ENCODE results near the gene AKAP6.

The AKAP6 gene

GRCh38 chr14:32331206-32331605 is 2.1 kb downstream of the AKAP6 start:
- no peak for DNase-seq

- DNase-seq = no peak
Observed at GRCh38 chr14:32332415-32333316, 3.6 kb downstream of the AKAP6 start.

DNA sequence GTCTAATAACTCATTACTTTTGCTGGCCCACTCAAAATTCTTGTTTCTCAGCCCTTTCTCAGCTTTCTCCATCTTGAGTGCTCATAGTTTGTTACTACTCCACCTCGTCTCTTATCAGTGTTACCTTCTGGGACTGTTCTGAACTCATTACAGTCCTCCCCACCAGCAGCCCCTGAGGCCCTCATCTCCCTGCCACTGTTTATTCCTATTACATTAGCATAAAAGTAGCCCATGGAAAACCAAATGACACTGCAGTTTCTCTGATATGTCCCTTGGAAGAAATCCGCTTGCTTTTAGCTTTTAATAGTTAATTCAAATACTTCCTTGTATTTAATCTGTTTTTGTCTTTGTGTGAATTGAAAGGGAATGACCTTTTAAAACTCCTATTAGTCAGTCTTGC is 7.6 kb downstream of the AKAP6 start:
- DNase-seq = no peak

DNA sequence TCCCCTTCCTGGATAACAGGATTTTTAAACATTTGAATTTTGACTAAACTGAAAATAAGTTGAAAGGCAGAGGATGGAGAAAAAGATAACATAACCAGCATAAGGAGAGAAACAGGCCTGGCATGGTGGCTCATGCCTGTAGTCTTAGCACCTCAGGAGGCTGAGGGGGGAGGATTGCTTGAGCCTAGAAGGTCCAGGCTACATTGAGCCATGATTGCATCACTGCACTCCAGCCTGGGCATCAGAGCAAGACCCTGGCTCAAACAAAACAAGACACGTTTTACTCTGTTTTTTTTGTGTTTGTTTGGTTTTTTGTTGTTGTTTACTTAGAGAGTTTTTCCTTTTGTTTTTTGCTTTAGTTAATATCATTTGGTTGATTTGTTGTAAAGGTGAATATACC is 8.7 kb downstream of the AKAP6 start:
- DNase-seq = no peak

DNA sequence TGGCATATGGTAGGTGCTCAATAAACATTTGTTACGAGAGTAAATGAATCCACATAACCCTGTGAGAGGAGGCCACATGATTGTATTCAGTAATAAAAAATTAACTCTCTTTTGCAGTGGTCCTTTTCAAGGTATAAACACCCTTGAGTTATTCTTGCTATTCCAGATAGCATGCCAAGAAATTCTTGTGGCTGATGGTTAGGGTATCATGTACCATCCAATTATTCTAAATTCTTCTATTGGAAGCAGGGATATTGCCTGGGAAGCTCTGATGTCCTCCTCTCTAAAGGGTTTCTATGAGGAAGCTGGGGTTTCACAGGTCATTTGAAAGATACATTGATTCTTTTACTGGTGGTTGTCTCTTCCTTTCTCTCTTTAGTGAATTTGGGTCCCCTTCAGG is 10.1 kb downstream of the AKAP6 start:
- DNase-seq = no peak

GRCh38 chr14:32341947-32342846 is 13.1 kb downstream of the AKAP6 start:
- DNase-seq = no peak

DNA sequence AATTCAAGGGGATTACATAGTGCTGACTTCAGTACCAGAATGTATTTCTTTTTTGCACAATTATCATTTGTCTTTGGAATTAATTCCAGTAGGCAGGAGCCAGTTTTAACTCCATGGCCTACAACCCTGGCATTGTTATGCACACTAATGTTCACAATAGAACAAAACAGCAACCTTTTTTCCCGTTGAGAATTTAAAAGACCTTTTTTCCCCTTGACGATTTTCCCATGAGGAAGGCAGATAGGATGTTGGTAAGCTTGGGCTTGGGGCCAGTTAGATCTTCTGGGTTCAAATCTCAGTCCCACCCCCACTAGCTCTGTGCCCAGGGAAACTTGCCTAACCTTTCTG is 13.7 kb downstream of the AKAP6 start:
- no peak for DNase-seq

GRCh38 chr14:32343926-32344430 is 14.9 kb downstream of the AKAP6 start:
- DNase-seq = no peak

DNA sequence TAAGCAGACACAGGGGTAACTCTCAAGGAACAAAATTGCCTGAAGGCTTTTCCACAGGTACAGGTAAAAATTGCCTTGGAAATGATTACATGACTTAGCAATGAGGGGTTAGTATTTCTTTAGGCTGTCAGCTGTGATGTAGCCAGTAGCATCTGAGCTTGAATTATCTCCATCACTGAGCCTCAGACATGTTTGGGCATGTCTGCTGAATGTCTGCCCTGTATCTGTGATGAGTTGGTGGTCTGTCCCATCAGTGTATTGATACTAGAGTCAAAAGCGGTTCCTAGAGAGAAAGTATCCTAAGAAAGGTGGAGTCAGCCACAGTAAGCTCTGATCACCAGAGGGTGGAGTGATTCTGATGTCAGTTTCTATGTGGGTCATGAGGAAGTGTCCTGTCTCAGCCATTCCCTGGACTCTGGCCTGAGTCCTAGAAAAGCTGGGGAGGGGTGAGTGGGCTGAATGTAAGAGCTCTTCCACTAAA is 16.3 kb downstream of the AKAP6 start:
- no peak for DNase-seq

GRCh38 chr14:32349322-32349721 is 20.2 kb downstream of the AKAP6 start:
- DNase-seq = no peak

DNA sequence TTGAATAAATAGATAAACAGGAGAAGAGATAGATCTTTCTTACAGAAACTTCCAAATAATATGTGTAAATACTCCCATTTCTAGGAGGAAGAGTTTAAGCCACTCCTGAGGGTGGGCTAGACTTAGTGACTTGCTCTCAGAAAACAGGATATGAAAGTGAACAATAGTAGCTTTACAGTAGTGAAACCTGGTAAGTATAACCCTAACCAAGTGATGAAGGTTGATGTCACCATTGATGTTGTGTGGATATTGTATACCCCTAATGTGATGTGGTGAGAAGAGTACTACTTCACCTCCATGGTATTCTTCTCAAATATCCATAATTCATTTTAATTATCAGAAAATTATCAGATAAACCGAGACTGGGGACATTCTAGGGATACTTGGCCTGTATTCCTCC is 20.9 kb downstream of the AKAP6 start:
- peak; percentile 1 for DNase-seq

GRCh38 chr14:32352631-32353030 is 23.5 kb downstream of the AKAP6 start:
- no peak for DNase-seq

DNA sequence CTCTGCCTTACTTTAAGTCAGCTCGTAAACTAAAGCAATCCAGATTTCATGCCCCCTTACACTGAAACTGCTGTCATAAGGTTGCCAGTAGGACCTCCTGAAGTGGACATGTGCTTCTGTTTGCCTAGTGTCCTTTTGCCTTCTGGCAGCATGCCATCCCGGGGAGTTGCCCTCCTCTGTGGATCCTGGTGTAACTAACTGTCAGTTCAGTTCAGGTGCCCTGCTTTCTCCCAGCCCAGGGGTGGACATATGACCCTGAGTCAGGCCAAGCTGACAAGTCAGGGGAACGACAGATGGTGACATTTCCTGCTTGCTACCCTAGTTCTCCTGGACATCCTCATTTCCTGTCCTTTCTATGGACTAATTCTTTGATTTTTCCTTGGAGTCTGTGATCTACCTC is 25.6 kb downstream of the AKAP6 start:
- no peak for DNase-seq

DNA sequence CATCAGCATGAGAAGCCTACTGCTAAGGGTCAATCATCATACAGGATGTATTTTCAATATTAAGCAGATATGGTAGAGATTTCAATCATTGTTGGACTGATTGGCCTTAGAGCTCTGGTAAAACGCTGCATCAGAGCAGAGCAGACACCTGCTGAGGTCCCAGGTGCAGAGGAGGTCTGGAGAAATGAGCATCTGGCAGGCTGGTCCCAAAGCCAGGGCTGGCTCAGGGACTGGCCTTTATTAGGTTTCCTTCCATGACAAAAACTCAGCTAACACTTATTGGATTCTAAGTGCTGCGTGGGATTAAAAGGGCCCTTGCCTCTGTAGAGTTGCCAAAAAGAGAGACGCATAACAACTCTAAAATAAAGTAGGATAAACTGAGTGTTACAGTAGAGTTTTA is 29.7 kb downstream of the AKAP6 start:
- DNase-seq = no peak

DNA sequence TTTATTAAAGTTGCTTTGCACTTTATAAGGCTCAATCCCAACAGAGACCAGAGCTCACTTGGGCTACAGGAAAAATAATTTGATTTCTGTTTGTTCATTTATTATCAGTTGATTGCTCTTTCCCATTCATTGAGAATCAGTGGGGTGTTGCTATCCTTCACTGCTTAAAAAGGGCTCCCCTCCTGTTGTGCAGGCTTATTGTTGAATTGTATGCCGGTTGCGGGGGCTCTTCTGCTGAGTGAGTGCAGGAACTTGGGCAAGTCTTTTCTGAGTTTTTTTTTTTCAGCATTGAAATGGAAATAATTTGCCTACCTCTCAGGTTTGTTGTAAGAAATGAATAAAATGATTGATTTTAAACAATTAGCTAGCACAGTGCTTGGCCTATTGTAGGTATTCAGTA is 32.6 kb downstream of the AKAP6 start:
- DNase-seq = no peak

DNA sequence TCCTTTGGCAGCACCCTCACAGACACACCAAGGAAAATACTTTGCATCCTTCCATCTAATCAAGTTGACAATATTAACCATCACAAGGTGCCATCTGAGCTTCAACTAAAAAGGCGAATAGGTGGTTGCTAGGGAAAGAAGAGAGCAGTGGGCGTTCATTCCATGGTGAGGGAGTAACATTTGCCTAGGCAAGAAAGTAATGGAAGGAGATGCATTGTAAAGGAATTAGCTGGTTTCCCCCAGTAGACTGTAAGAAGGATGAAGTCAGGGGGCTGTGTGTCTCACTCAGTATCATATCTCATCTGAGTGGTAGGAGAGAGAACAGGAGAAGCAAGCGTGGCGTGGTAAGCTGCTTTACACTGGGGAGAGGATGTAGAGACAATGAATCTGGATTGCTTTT is 34.7 kb downstream of the AKAP6 start:
- no peak for DNase-seq

DNA sequence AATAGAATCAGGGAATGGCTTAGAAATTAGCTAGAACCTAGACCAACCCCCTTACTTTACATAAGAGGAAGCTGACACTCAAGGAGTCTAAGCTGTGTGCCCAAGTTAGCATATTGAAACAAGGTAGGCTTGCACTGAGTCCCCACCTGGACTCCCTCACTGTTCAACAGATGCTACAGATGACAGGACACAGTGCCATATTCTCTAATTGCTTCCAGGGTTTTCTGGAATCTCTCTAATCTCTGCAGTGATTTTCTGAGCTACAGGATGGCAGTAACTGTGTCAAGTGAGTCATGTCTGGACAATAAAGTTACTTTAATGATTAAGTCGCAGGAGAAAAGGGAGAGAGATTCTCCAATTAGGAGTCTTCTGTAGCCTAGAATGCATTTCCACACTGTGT is 35.8 kb downstream of the AKAP6 start:
- DNase-seq = no peak

DNA sequence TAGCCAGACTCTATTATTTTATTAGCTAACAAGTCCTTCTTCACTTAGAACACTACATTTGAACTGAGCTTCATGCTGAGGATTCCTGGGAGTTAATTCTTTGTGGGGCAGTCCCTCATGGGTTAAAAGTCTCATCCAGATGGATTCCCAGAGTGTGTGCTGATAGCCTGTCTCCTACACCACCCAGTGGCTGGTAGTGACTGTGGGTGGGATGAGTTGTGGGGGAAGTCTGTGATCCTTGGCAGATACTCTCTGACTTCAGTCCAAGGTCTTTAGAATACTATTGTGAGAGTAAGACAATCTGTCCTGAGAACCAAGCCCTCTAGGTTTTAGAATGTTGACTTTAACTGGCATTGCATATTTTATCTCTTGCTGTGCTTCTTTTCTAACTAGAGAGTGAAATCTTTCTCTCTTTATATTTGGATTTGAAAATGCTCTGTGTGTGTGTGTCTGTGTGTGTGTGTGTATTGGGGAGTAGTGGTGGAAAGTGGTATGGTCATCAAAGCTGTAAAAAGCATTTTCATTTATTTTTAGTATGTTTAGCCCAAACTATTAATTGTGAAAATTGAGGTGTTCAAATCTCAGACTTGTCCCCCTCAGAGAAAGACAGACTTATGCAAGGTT is 37.3 kb downstream of the AKAP6 start:
- DNase-seq = no peak

GRCh38 chr14:32366986-32367385 is 37.9 kb downstream of the AKAP6 start:
- no peak for DNase-seq

GRCh38 chr14:32367516-32367915 is 38.4 kb downstream of the AKAP6 start:
- no peak for DNase-seq

DNA sequence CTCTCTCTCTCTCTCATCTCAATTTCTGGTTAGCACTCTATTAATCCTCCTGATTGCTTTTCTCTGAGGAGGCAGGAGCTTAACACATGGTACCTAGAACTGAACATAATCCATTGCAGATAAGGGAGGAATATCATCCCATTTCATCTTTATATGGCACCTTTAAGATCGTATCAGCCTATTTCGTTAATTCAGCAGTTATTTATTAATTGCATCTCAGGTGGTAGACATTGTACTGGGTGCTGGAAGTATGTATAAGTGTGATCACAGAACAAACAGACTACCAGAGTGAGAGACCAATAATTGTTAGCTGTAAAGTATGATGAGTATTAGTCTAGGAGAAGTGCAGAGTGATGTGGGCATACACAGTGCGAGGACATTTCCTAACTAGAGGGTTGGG is 39.0 kb downstream of the AKAP6 start:
- no peak for DNase-seq

GRCh38 chr14:32370714-32371113 is 41.6 kb downstream of the AKAP6 start:
- DNase-seq = no peak

GRCh38 chr14:32372154-32372553 is 43.1 kb downstream of the AKAP6 start:
- DNase-seq = no peak
